Retina (tissue), 1 donor: ENCODE results near the gene RNASE2.
"Not testable (repeated sequence)": the region's sequence is repeated elsewhere in the genome, so short reads cannot be mapped to it uniquely, and the experiment has no call there.

Experiments
- DNase-seq: peaks from one replicate; pipeline ENCODE4 v3.0.0-alpha.2; 2016

RNASE2 gene

GRCh38 chr14:20954736-20955537 lies at the start of gene RNASE2:
RNASE2 (plus strand) TSS chr14:20955487; CDS start chr14:20955772, 285 bp downstream.
- DNase-seq: not testable (repeated sequence)

GRCh38 chr14:20905676-20906075 lies 49.6 kb upstream of the RNASE2 start:
- no peak for DNase-seq

- DNase-seq: no peak
These were observed 48.1 kb upstream of the RNASE2 start for GRCh38 chr14:20907214-20907613.

- not testable (repeated sequence) for DNase-seq
These were observed 44.5 kb upstream of the RNASE2 start for GRCh38 chr14:20910822-20911221.

- DNase-seq: not testable (repeated sequence)
These were observed 36.1 kb upstream of the RNASE2 start for GRCh38 chr14:20919038-20919756.

GRCh38 chr14:20923766-20924297 lies 31.5 kb upstream of the RNASE2 start:
- DNase-seq: not testable (repeated sequence)

GRCh38 chr14:20934148-20934762 lies 21.0 kb upstream of the RNASE2 start:
- DNase-seq: peak; percentile 15

- DNase-seq: no peak
These were observed 19.8 kb upstream of the RNASE2 start for GRCh38 chr14:20935303-20935984.

GRCh38 chr14:20945146-20945545 lies 10.1 kb upstream of the RNASE2 start:
- not testable (repeated sequence) for DNase-seq

- DNase-seq: not testable (repeated sequence)
These were observed 8.6 kb upstream of the RNASE2 start for GRCh38 chr14:20946707-20947106.

- DNase-seq: not testable (repeated sequence)
These were observed 219 bp downstream of the RNASE2 start for GRCh38 chr14:20955538-20955873.

- no peak for DNase-seq
These were observed 1.2 kb downstream of the RNASE2 start for GRCh38 chr14:20956376-20956976.

GRCh38 chr14:20958946-20959345 lies 3.7 kb downstream of the RNASE2 start:
- DNase-seq: not testable (repeated sequence)

GRCh38 chr14:20969336-20969735 lies 14.0 kb downstream of the RNASE2 start:
- DNase-seq: no peak

GRCh38 chr14:20970647-20970982 lies 15.3 kb downstream of the RNASE2 start:
- DNase-seq: no peak

- peak; percentile 96 for DNase-seq
These were observed 15.9 kb downstream of the RNASE2 start for GRCh38 chr14:20970983-20971704.

- no peak for DNase-seq
These were observed 16.4 kb downstream of the RNASE2 start for GRCh38 chr14:20971705-20972021.

GRCh38 chr14:20973501-20973900 lies 18.2 kb downstream of the RNASE2 start:
- DNase-seq: no peak

GRCh38 chr14:20976291-20976690 lies 21.0 kb downstream of the RNASE2 start:
- no peak for DNase-seq

GRCh38 chr14:20978687-20979086 lies 23.4 kb downstream of the RNASE2 start:
- DNase-seq: no peak

GRCh38 chr14:20980906-20981305 lies 25.6 kb downstream of the RNASE2 start:
- no peak for DNase-seq
